ENCODE data around the gene ARHGAP26. TPM values are rescaled to one million over a fixed set of nuclear protein-coding genes. Genes with fewer than 3 reads are reported as not detected.

The ARHGAP26 gene
- total and polyA plus RNA-seq, 4 experiments from 2014 or later, result 2.0 to 22.7 (median 17.3) TPM

GRCh38 chr5:142805339-142805738 lies 35.2 kb downstream of the ARHGAP26 start:
- POLR2A ChIA-PET (ENCODE audit: partially characterized antibody), result no interaction called here
- no peaks in the 10 kb centered on the region for H3K27me3 ChIP-seq (ENCODE audit: insufficient read depth, low read length)
- H3K9me3 ChIP-seq (ENCODE audit: control insufficient read depth in 1 of 2, low read length in 2 of 2), result no peaks in the 10 kb centered on the region
- no peaks in the 10 kb centered on the region for H3K36me3 ChIP-seq (ENCODE audit: insufficient read depth, low read length)
- intact Hi-C loops (cut with micrococcal nuclease), result no loop called here
- CTCF ChIA-PET (ENCODE audit: partially characterized antibody), result no interaction called here
- no peak overlapping the region for H3K4me3 ChIP-seq (ENCODE audit: low read length in 2 of 2)
- peaks cover 19% of the 10 kb centered on the region for H3K4me1 ChIP-seq (ENCODE audit: insufficient read depth, low read length)
- Mint-ChIP-seq H3K9me3 (no peaks in the 10 kb centered on the region), H3K27ac (peak overlapping the region in 2 of 7 donors; percentile 3 to 21), H3K36me3 (peaks cover 0 to 4% of the 10 kb centered on the region in 2 donors), H3K27me3 (no peaks in the 10 kb centered on the region), H3K4me1 (peaks cover 23 to 34% (median 24%) of the 10 kb centered on the region in 4 donors), H3K4me3 (no peak overlapping the region)
- no peak for DNase-seq
- no peak overlapping the region for H3K27ac ChIP-seq (ENCODE audit: low read depth, low read length)

- H3K27ac Mint-ChIP-seq, result peak overlapping the region in 1 of 7 donors; percentile 35
- Histone ChIP-seq H3K27ac (ENCODE audit: low read depth, low read length) (no peak overlapping the region), H3K9me3 (ENCODE audit: control insufficient read depth in 1 of 2, low read length in 2 of 2) (no peaks in the 10 kb centered on the region), H3K36me3 (ENCODE audit: insufficient read depth, low read length) (no peaks in the 10 kb centered on the region), H3K27me3 (ENCODE audit: insufficient read depth, low read length) (no peaks in the 10 kb centered on the region), H3K4me3 (ENCODE audit: low read length in 2 of 2) (no peak overlapping the region), H3K4me1 (ENCODE audit: insufficient read depth, low read length) (peaks cover 4% of the 10 kb centered on the region)
- no peaks in the 10 kb centered on the region for H3K9me3 Mint-ChIP-seq
- no peak for DNase-seq
- CTCF ChIA-PET (ENCODE audit: partially characterized antibody), result no interaction called here
- no peak overlapping the region for H3K4me3 Mint-ChIP-seq
- H3K27me3 Mint-ChIP-seq, result no peaks in the 10 kb centered on the region
- H3K36me3 Mint-ChIP-seq, result peaks cover 0 to 4% of the 10 kb centered on the region in 2 donors
- intact Hi-C loops (cut with micrococcal nuclease), result no loop called here
- POLR2A ChIA-PET (ENCODE audit: partially characterized antibody), result no interaction called here
- H3K4me1 Mint-ChIP-seq, result peaks cover 9 to 19% (median 14%) of the 10 kb centered on the region in 4 donors
Observed at GRCh38 chr5:142806841-142807267, 36.7 kb downstream of the ARHGAP26 start.

- no peaks in the 10 kb centered on the region for H3K9me3 Mint-ChIP-seq
- H3K4me3 ChIP-seq (ENCODE audit: low read length in 2 of 2), result no peak overlapping the region
- peaks cover 0 to 4% of the 10 kb centered on the region in 2 donors for H3K36me3 Mint-ChIP-seq
- H3K27ac Mint-ChIP-seq, result no peak overlapping the region
- POLR2A ChIA-PET (ENCODE audit: partially characterized antibody), result interaction anchor here (1.9 kb wide), 1 partner anchor 9 kb away, joined by 4 read pairs; no protein-coding TSS in a partner anchor
- H3K4me1 Mint-ChIP-seq, result peaks cover 8 to 13% (median 12%) of the 10 kb centered on the region in 4 donors
- no peaks in the 10 kb centered on the region for H3K4me1 ChIP-seq (ENCODE audit: insufficient read depth, low read length)
- intact Hi-C loops (cut with micrococcal nuclease), result no loop called here
- H3K9me3 ChIP-seq (ENCODE audit: control insufficient read depth in 1 of 2, low read length in 2 of 2), result no peaks in the 10 kb centered on the region
- H3K36me3 ChIP-seq (ENCODE audit: insufficient read depth, low read length), result no peaks in the 10 kb centered on the region
- DNase-seq, result no peak
- H3K27me3 ChIP-seq (ENCODE audit: insufficient read depth, low read length), result no peaks in the 10 kb centered on the region
- H3K4me3 Mint-ChIP-seq, result no peak overlapping the region
- H3K27ac ChIP-seq (ENCODE audit: low read depth, low read length), result no peak overlapping the region
- no peaks in the 10 kb centered on the region for H3K27me3 Mint-ChIP-seq
- CTCF ChIA-PET (ENCODE audit: partially characterized antibody), result interaction anchor here (1.3 kb wide), 1 partner anchor 11 kb away, joined by 3 read pairs; no protein-coding TSS in a partner anchor
Observed at GRCh38 chr5:142807372-142807911, 37.3 kb downstream of the ARHGAP26 start.

- Mint-ChIP-seq H3K27me3 (no peaks in the 10 kb centered on the region), H3K27ac (peak overlapping the region in 2 of 7 donors; percentile 5 to 22), H3K36me3 (peaks cover 0 to 12% of the 10 kb centered on the region in 2 donors), H3K9me3 (no peaks in the 10 kb centered on the region), H3K4me1 (peaks cover 8 to 13% (median 11%) of the 10 kb centered on the region in 4 donors), H3K4me3 (no peak overlapping the region)
- Histone ChIP-seq H3K4me1 (ENCODE audit: insufficient read depth, low read length) (no peaks in the 10 kb centered on the region), H3K36me3 (ENCODE audit: insufficient read depth, low read length) (no peaks in the 10 kb centered on the region), H3K4me3 (ENCODE audit: low read length in 2 of 2) (no peak overlapping the region), H3K27ac (ENCODE audit: low read depth, low read length) (no peak overlapping the region), H3K9me3 (ENCODE audit: control insufficient read depth in 1 of 2, low read length in 2 of 2) (no peaks in the 10 kb centered on the region), H3K27me3 (ENCODE audit: insufficient read depth, low read length) (no peaks in the 10 kb centered on the region)
- no peak for DNase-seq
- POLR2A ChIA-PET (ENCODE audit: partially characterized antibody), result interaction anchor here (1.9 kb wide), 1 partner anchor 11 kb away, joined by 4 read pairs; no protein-coding TSS in a partner anchor
- intact Hi-C loops (cut with micrococcal nuclease), result no loop called here
- CTCF ChIA-PET (ENCODE audit: partially characterized antibody), result interaction anchor here (0.8 to 1.4 kb wide), 3 partner anchors 22 to 80 kb away, joined by 3 read pairs; no protein-coding TSS in a partner anchor
Observed at GRCh38 chr5:142808878-142809598, 38.9 kb downstream of the ARHGAP26 start.

- H3K4me1 Mint-ChIP-seq, result peaks cover 8 to 13% (median 11%) of the 10 kb centered on the region in 4 donors
- intact Hi-C loops (cut with micrococcal nuclease), result no loop called here
- H3K4me1 ChIP-seq (ENCODE audit: insufficient read depth, low read length), result no peaks in the 10 kb centered on the region
- no peak for DNase-seq
- no peak overlapping the region for H3K27ac ChIP-seq (ENCODE audit: low read depth, low read length)
- POLR2A ChIA-PET (ENCODE audit: partially characterized antibody), result no interaction called here
- no peaks in the 10 kb centered on the region for H3K27me3 ChIP-seq (ENCODE audit: insufficient read depth, low read length)
- H3K4me3 Mint-ChIP-seq, result no peak overlapping the region
- no peaks in the 10 kb centered on the region for H3K36me3 ChIP-seq (ENCODE audit: insufficient read depth, low read length)
- H3K27me3 Mint-ChIP-seq, result no peaks in the 10 kb centered on the region
- no peak overlapping the region for H3K27ac Mint-ChIP-seq
- CTCF ChIA-PET (ENCODE audit: partially characterized antibody), result interaction anchor here (1.0 to 1.4 kb wide), 3 partner anchors 26 to 97 kb away, joined by 3 to 4 read pairs (median 3); no protein-coding TSS in a partner anchor
- no peak overlapping the region for H3K4me3 ChIP-seq (ENCODE audit: low read length in 2 of 2)
- H3K9me3 Mint-ChIP-seq, result no peaks in the 10 kb centered on the region
- no peaks in the 10 kb centered on the region for H3K9me3 ChIP-seq (ENCODE audit: control insufficient read depth in 1 of 2, low read length in 2 of 2)
- H3K36me3 Mint-ChIP-seq, result peaks cover 0 to 19% of the 10 kb centered on the region in 2 donors
Observed at GRCh38 chr5:142810081-142810480, 39.9 kb downstream of the ARHGAP26 start.

- no peaks in the 10 kb centered on the region for H3K27me3 ChIP-seq (ENCODE audit: insufficient read depth, low read length)
- H3K4me3 ChIP-seq (ENCODE audit: low read length in 2 of 2), result no peak overlapping the region
- H3K4me1 ChIP-seq (ENCODE audit: insufficient read depth, low read length), result no peaks in the 10 kb centered on the region
- H3K4me1 Mint-ChIP-seq, result peaks cover 8 to 13% (median 11%) of the 10 kb centered on the region in 4 donors
- no peaks in the 10 kb centered on the region for H3K36me3 ChIP-seq (ENCODE audit: insufficient read depth, low read length)
- H3K4me3 Mint-ChIP-seq, result no peak overlapping the region
- intact Hi-C loops (cut with micrococcal nuclease), result no loop called here
- H3K9me3 Mint-ChIP-seq, result no peaks in the 10 kb centered on the region
- CTCF ChIA-PET (ENCODE audit: partially characterized antibody), result interaction anchor here (1.0 to 1.4 kb wide), 5 partner anchors 27 to 98 kb away, joined by 3 to 4 read pairs (median 3); no protein-coding TSS in a partner anchor
- no peak for DNase-seq
- no peak overlapping the region for H3K27ac ChIP-seq (ENCODE audit: low read depth, low read length)
- H3K27me3 Mint-ChIP-seq, result no peaks in the 10 kb centered on the region
- POLR2A ChIA-PET (ENCODE audit: partially characterized antibody), result no interaction called here
- H3K36me3 Mint-ChIP-seq, result peaks cover 0 to 15% of the 10 kb centered on the region in 2 donors
- no peaks in the 10 kb centered on the region for H3K9me3 ChIP-seq (ENCODE audit: control insufficient read depth in 1 of 2, low read length in 2 of 2)
- H3K27ac Mint-ChIP-seq, result no peak overlapping the region
Observed at GRCh38 chr5:142810743-142811290, 40.6 kb downstream of the ARHGAP26 start.
